Measurements from ENCODE around the gene CHAF1B.

CHAF1B gene

DNA sequence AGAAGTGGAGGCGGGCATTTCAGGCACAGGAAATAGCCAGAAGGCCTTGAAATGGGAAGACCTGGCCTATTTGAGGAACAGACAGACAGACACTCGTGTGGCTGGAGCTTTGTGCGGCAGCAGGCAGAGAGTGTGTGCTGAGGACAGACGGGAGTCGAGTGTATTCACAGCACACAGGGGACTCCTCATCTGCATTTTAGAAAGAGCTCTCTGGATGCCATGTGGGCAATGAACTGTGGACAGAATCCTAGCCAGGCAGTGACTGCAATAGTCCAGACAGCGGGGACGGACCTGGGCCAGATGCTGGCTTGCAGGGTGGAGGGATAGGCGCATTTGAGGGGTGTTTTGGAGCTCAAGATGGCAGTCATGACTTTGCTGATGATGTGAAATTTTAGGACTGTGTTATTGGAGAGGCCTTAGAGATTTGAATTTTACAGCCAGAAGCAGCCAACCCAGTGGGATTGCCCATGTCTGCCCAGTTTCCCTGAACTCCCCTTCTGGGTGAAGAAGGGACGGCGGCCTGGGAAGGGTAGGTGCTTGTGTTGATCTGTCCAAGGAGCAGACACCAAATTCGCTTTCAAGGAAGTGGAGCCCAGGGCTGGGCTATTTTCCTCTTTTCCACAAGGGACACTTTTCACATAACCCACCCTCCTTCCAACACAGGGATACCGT, 43.7 kb downstream of the CHAF1B start:
- TF ChIP-seq EZH2 (IDR thresholded peaks at IDR 0.05; ENCODE audit: borderline replicate concordance, low read length), result no peak
- no peak for TF ChIP-seq CTCF (IDR thresholded peaks at IDR 0.05; ENCODE audit: low read length)
- no peaks in the 10 kb centered on the region for H3K9me3 ChIP-seq (ENCODE audit: low read length)
- no peak overlapping the region for H3K9ac ChIP-seq (ENCODE audit: low read length)
- no peaks in the 10 kb centered on the region for H3K4me1 ChIP-seq (ENCODE audit: insufficient read depth, low read length, severe bottlenecking)
- H3F3A ChIP-seq (ENCODE audit: insufficient read depth, low read length), result no peaks in the 10 kb centered on the region
- no peak overlapping the region for H3K4me3 ChIP-seq (ENCODE audit: low read depth, low read length, poor library complexity, severe bottlenecking)
- no peak overlapping the region for H3K4me2 ChIP-seq (ENCODE audit: low read length)
- no peaks in the 10 kb centered on the region for H4K20me1 ChIP-seq (ENCODE audit: insufficient read depth, low read length)
- H3K27me3 ChIP-seq (ENCODE audit: insufficient read depth, low read length), result no peaks in the 10 kb centered on the region; the same call in 1 of the 2 replicates
- no peak overlapping the region for H3K27ac ChIP-seq (ENCODE audit: low read depth, low read length, poor library complexity, severe bottlenecking)
- H3K79me2 ChIP-seq (ENCODE audit: insufficient read depth, low read length), result no peaks in the 10 kb centered on the region
- H2AFZ ChIP-seq (ENCODE audit: low read length), result no peak overlapping the region
- no peaks in the 10 kb centered on the region for H3K9me2 ChIP-seq (ENCODE audit: low read depth, low read length)
- no peaks in the 10 kb centered on the region for H3K36me3 ChIP-seq (ENCODE audit: insufficient read depth, low read length)

DNA sequence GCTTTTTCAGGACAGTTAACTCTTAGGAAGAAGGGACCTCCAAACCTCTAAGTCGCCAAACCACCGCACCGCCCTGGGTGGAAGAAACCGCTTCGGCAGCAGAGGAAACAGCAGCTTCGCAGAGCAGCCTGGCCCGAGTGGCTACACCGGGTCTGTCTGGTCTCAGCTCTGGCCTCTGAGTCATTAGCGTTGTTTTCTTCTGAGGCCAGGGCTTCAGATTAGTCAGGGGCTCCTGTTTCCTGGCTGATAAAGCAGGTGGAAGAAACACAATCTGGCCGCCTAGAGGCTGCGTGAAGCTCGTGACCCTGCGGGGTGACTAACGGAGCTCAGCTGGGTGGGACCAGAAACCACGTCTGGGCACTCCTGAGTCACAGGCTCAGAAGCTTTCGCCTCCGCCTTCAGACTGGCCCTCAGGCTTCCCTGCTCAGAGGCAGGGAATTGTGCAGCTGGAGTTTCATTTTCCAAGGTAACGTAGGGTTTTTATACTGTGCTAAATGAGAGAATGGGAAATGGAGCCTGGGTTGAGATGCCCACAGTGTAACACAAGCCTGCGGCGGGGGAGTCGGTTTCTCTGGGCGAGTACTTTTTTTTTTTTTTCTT, 44.9 kb downstream of the CHAF1B start:
- no peaks in the 10 kb centered on the region for H3K9me2 ChIP-seq (ENCODE audit: low read depth, low read length)
- no peak overlapping the region for H3K4me3 ChIP-seq (ENCODE audit: low read depth, low read length, poor library complexity, severe bottlenecking)
- no peaks in the 10 kb centered on the region; the same call in 1 of the 2 replicates for H3K27me3 ChIP-seq (ENCODE audit: insufficient read depth, low read length)
- H3K4me1 ChIP-seq (ENCODE audit: insufficient read depth, low read length, severe bottlenecking), result no peaks in the 10 kb centered on the region
- H3K9me3 ChIP-seq (ENCODE audit: low read length), result no peaks in the 10 kb centered on the region
- TF ChIP-seq EZH2 (IDR thresholded peaks at IDR 0.05; ENCODE audit: borderline replicate concordance, low read length) (no peak), CTCF (IDR thresholded peaks at IDR 0.05; ENCODE audit: low read length) (no peak)
- no peak overlapping the region for H2AFZ ChIP-seq (ENCODE audit: low read length)
- H4K20me1 ChIP-seq (ENCODE audit: insufficient read depth, low read length), result no peaks in the 10 kb centered on the region
- H3K9ac ChIP-seq (ENCODE audit: low read length), result no peak overlapping the region
- no peaks in the 10 kb centered on the region for H3K36me3 ChIP-seq (ENCODE audit: insufficient read depth, low read length)
- no peak overlapping the region for H3K27ac ChIP-seq (ENCODE audit: low read depth, low read length, poor library complexity, severe bottlenecking)
- no peaks in the 10 kb centered on the region for H3F3A ChIP-seq (ENCODE audit: insufficient read depth, low read length)
- H3K4me2 ChIP-seq (ENCODE audit: low read length), result no peak overlapping the region
- H3K79me2 ChIP-seq (ENCODE audit: insufficient read depth, low read length), result no peaks in the 10 kb centered on the region

GRCh38 chr21:36430841-36431240, 45.6 kb downstream of the CHAF1B start:
- no peak overlapping the region for H3K9ac ChIP-seq (ENCODE audit: low read length)
- no peaks in the 10 kb centered on the region for H3K36me3 ChIP-seq (ENCODE audit: insufficient read depth, low read length)
- H4K20me1 ChIP-seq (ENCODE audit: insufficient read depth, low read length), result no peaks in the 10 kb centered on the region
- H3F3A ChIP-seq (ENCODE audit: insufficient read depth, low read length), result no peaks in the 10 kb centered on the region
- no peak overlapping the region for H2AFZ ChIP-seq (ENCODE audit: low read length)
- H3K27me3 ChIP-seq (ENCODE audit: insufficient read depth, low read length), result no peaks in the 10 kb centered on the region; the same call in 1 of the 2 replicates
- no peak overlapping the region for H3K4me3 ChIP-seq (ENCODE audit: low read depth, low read length, poor library complexity, severe bottlenecking)
- no peaks in the 10 kb centered on the region for H3K9me3 ChIP-seq (ENCODE audit: low read length)
- no peaks in the 10 kb centered on the region for H3K79me2 ChIP-seq (ENCODE audit: insufficient read depth, low read length)
- TF ChIP-seq CTCF (IDR thresholded peaks at IDR 0.05; ENCODE audit: low read length), result no peak
- no peak for TF ChIP-seq EZH2 (IDR thresholded peaks at IDR 0.05; ENCODE audit: borderline replicate concordance, low read length)
- no peak overlapping the region for H3K4me2 ChIP-seq (ENCODE audit: low read length)
- H3K9me2 ChIP-seq (ENCODE audit: low read depth, low read length), result no peaks in the 10 kb centered on the region
- H3K4me1 ChIP-seq (ENCODE audit: insufficient read depth, low read length, severe bottlenecking), result no peaks in the 10 kb centered on the region
- no peak overlapping the region for H3K27ac ChIP-seq (ENCODE audit: low read depth, low read length, poor library complexity, severe bottlenecking)
